ENCODE results near the gene KRTAP4-12. TPM values are rescaled to one million over a fixed set of nuclear protein-coding genes. Genes with fewer than 3 reads are reported as not detected.
"Not testable (repeated sequence)": the region's sequence is repeated elsewhere in the genome, so short reads cannot be mapped to it uniquely, and the experiment has no call there.

KRTAP4-12 gene
- total RNA-seq, 1 donor, result not detected

GRCh38 chr17:41098481-41098880 is 25.5 kb downstream of the KRTAP4-12 start:
- TF ChIP-seq CTCF (IDR thresholded peaks at IDR 0.05; ENCODE audit: insufficient read depth, low read depth, low read length), result no peak
- DNase-seq (ENCODE audit: low read depth), result peak; percentile 8
- H3K4me3 ChIP-seq (ENCODE audit: low read depth, low read length), result no peak overlapping the region

GRCh38 chr17:41098042-41098441 is 25.9 kb downstream of the KRTAP4-12 start, which contains the start of gene KRTAP4-8:
KRTAP4-8 (minus strand) TSS chr17:41098142; CDS start chr17:41098084, 58 bp downstream.
- no peak for TF ChIP-seq CTCF (IDR thresholded peaks at IDR 0.05; ENCODE audit: insufficient read depth, low read depth, low read length)
- H3K4me3 ChIP-seq (ENCODE audit: low read depth, low read length), result no peak within 1 kb of the TSS
- no peak for DNase-seq (ENCODE audit: low read depth)

GRCh38 chr17:41096055-41096454 is 27.9 kb downstream of the KRTAP4-12 start:
- no peak for DNase-seq (ENCODE audit: low read depth)
- no peak for TF ChIP-seq CTCF (IDR thresholded peaks at IDR 0.05; ENCODE audit: insufficient read depth, low read depth, low read length)
- no peak overlapping the region for H3K4me3 ChIP-seq (ENCODE audit: low read depth, low read length)

- not testable (repeated sequence) for DNase-seq (ENCODE audit: low read depth); H3K4me3 ChIP-seq (ENCODE audit: low read depth, low read length)
Observed at GRCh38 chr17:41088760-41089352, 35.1 kb downstream of the KRTAP4-12 start.

GRCh38 chr17:41084100-41084856 is 39.7 kb downstream of the KRTAP4-12 start, which contains the start of gene KRTAP4-7:
KRTAP4-7 (plus strand) TSS chr17:41084150; CDS start chr17:41084207, 57 bp downstream.
- not testable (repeated sequence) for DNase-seq (ENCODE audit: low read depth); H3K4me3 ChIP-seq (ENCODE audit: low read depth, low read length)

GRCh38 chr17:41083427-41083826 is 40.6 kb downstream of the KRTAP4-12 start:
- not testable (repeated sequence) for H3K4me3 ChIP-seq (ENCODE audit: low read depth, low read length); DNase-seq (ENCODE audit: low read depth)

- H3K4me3 ChIP-seq (ENCODE audit: low read depth, low read length), result no peak overlapping the region
- DNase-seq (ENCODE audit: low read depth), result no peak
- TF ChIP-seq CTCF (IDR thresholded peaks at IDR 0.05; ENCODE audit: insufficient read depth, low read depth, low read length), result no peak
Observed at GRCh38 chr17:41082626-41083025, 41.4 kb downstream of the KRTAP4-12 start.

- DNase-seq (ENCODE audit: low read depth), result no peak
- TF ChIP-seq CTCF (IDR thresholded peaks at IDR 0.05; ENCODE audit: insufficient read depth, low read depth, low read length), result no peak
Observed at GRCh38 chr17:41076788-41077187, 47.2 kb downstream of the KRTAP4-12 start.

More at GRCh38 chr17:41076788-41077187, 47.2 kb downstream of the KRTAP4-12 start:
- H3K4me3 ChIP-seq (ENCODE audit: low read depth, low read length), result no peak overlapping the region
